CD4-positive, alpha-beta T cell treated with Interleukin-17A for 1 hour (primary cell): ENCODE data around the gene GRIK4.
"Not testable (repeated sequence)": the region's sequence is repeated elsewhere in the genome, so short reads cannot be mapped to it uniquely, and the experiment has no call there.

Experiments
- DNase-seq: peaks from one replicate; pipeline ENCODE4 v3.0.0-alpha.2; 2020

GRIK4 gene

DNA sequence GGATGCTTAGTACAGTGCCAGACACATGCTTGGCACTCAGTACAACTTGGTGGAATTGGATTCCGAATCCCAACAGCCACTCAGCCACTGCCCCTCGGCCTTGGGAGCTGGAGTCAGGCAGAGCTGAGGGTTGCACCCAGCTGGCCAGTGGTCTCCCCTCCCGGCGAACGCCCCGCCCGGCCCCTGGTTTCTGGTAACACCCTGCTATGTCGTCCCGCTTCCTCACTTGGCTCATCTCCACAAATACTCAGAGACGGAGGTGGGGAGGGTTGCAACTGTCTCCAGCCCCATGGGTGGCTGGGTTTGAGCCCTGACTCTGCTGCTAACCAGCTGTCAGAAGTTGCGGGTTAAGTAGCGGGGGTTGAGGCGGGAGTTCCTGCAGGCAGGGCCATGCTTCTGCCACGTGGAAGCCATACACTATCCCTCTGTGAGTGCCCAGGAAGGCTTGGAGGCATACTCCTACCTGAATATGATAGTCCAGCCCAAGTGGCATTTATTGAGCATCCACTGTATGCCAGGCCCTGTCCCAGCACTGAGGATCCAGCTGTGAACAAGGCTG, 67.1 kb downstream of the GRIK4 start:
- DNase-seq: no peak

DNA sequence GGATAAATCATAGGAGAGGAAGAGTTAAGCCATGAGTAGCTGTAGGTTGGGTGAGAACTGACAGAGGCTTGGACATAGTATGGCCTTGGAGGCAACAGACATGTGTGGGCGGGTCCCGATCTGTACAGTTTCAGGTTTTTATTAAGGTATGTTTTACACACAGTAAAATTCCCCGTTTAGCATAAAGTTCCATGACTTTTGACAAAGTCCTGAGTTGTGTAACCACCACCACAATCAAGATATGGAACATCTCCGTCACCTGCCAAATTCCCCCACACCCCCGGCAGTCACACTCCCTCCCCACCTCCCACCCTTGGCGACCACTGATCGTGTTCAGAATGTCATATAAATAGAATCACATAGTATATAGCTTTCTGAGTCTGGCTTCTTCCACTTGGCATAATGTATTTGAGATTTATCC, 68.1 kb downstream of the GRIK4 start:
- DNase-seq: no peak

DNA sequence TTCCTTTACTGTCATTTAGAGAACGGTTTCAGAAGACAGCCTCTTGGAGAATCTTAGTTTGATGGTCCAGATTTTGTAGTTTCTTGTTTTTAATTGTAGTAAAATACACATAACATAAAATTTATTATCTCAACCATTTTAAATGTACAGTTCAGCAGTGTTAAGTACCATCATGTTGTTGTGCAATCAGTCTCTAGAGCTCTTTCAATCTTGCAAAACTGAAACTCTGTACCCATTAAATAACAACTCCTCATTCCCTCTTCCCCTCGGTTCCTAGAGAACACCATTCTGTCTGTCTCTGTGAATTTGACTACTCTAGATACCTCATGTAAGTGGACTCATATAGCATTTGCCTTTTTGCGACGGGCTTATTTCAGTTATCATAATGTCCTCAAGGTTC, 69.8 kb downstream of the GRIK4 start:
- no peak for DNase-seq

DNA sequence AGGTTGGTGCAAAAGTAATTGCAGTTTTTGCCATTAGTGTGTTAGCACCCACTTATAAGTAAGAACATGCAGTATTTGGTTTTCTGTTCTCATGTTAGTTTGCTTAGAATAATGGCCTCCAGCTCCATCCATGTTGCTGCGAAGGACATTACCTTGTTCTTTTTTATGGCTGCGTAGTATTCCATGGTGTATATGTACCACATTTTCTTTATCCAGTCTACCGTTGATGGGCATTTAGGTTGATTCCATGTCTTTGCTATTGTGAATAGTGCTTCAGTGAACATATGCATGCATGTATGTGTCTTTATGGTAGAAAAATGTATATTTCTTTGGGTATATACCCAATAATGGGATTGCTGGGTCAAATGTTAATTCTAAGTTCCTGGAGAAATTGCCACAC, 71.0 kb downstream of the GRIK4 start:
- not testable (repeated sequence) for DNase-seq

DNA sequence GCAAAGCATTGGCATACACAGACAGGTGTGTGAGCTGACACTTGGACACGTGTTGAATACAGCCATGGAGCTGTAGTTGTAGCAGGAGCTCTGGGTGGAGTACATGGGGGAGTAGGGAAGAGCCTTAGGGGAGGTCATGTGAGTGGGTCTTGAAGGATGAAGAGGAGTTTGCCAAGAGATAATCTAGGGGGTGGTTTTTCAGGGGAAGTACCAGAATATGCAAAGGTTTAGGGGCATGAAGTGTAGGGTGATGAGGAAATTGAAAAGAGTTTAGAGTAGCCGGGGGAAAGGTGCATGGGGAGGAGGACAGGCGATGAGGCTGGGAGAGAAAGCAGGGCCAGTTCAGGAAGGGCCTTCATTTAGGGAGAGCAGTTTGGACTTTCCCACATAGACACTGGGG, 74.5 kb downstream of the GRIK4 start:
- no peak for DNase-seq

DNA sequence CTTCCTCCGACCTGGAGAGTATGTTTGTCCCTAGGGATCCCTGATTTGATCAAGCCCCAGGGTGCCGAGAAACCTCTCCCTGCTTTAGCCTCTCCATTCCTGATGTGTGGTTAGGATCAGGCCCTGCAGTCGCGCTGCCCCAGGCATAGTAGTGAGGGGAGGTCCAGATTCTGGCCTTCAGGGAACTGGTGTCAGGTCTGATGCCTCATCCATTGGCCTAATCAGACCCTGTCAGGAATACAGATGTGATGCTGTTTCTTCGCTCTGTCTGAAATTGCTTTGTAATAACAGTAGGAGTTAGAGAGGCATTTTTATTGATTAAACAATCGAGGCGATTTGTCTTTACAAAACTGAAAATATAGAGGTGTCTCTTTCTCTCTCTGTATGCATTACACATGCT, 75.2 kb downstream of the GRIK4 start:
- DNase-seq: no peak

DNA sequence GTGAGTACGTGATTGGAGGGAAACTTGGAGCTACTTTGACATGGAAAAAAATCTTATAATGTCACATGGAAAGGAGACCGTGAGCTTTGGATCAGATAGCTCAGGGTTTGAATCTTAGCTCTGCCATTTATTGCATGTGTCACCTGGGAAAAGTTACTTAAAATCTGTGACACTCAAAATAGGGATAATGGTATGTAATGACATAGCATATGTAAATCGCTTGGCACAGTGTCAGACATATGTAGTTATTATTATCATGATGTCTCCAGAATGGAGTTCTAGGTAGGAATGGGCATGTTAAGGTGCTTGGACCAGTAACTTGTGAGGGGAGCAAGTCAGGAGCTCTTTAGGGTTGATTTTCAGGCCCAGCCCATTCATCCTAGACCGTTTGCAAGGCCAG, 75.8 kb downstream of the GRIK4 start:
- no peak for DNase-seq

DNA sequence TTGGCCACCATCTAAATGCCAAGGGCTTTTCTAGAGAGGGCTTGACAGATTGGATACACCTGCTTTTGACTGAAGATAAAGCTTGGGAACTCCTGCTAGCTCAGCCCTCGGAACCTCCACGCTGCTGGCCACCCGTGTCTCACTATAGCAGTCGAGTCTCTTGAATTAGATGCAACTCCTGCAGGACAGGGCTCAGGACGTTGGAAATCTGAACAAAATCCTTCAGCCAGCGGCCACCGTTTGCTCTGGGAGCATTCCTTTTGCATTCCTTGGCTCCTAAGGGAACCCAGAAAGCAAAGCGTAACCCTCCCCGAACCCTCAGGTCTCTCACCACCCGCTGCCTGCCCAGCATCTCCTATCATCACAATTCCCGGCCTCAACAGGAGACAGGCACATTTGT, 77.8 kb downstream of the GRIK4 start:
- no peak for DNase-seq

DNA sequence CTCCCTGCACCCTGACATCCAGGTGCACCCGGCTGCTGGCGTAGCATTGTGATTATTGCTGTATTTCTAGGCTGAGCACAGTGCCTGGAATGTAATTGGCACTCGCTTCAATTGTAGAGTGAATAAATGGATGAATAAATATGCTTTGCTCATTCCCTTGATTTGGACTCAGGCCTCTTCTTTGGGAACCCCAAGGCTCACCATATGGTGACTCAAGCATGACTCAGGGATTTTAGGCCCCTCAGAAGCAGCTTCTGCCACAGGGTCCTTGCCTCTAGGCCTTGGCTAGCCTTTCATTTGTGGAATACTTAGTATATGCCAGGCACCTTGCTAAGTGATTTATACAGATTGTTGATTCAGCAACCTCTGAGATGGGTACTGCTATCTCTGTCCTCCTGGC, 78.9 kb downstream of the GRIK4 start:
- DNase-seq: no peak

DNA sequence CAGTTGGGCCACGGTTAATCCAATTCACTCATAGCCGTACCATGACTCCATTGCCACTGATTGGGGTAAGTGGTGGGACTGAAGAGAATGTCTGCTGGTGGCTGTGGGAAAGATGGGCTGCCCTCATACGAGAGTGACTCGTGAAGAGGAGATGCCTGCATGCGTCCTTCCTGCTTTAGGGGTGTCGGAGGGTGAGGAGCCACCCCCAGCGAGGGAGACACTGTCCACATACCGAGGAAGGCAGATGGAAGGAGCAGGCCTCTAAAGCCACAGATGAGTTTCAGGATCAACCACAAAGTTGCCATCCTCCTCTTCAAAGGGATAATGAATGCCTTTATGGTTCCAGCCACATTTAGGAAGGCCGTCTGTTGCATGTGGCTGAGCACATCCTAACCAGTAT, 83.2 kb downstream of the GRIK4 start:
- no peak for DNase-seq

DNA sequence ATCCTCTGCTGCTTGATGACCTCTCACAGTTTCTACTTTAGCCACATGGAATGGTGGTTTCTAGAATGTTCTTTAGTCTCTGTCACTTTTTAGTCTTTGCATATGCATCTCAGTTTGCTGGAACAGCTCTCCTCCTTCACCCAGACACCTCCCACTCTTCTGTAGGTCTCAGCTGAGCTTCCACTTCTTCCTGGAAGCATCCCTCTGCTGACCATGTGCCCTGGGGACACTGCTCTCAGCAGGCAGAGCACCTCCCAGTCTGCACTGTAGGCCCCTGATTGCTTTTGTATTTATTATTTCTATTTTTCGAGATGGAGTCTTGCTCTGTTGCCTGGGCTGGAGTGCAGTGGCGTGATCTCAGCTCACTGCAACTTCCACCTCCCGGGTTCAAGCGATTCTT, 84.0 kb downstream of the GRIK4 start:
- DNase-seq: no peak

DNA sequence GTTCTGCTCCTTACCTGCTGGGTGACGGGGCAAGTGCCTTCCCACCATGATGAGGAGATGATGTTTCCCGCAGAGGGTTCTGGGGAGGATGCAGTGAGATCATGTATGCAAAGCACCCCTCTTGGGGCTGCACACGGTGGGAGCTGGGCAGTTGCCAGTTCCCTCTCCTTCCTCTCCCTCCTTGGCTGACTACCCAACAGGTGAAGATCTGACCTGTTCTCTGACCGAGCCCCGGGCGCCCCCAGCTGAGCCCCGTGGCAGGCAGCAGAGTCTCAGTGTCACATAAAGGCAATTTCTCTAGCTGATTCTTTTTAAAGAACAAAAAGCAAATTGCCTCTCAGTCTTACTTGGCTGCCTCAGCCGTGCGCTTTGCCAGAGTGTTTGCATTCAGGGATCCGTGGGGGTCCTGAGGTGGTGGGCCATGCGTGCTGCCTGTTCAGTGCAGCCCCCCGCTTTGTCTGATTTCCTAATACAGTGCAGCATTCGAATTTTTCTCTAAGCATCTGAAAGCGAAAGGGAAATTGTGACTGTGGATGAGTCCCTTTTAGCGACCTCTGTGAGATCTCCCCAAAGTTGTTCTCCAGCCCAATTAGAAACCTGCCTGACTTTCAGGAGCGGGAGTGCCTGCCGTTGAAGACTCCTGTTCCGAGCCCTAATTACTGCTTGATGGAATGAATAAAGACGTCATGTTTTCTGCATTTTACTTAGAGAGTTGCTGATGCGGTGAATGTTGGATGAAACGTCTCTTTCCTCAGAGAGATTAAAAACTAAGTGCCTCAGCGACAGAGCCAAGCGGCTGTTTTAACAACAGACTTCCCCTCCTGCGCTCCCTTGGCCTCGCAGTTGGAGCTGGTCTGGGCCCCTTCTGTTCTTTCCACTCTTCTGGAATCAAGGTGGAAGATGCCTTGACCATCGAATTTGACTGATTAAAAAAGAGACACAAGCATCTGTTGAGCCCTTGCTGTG, 86.0 kb downstream of the GRIK4 start:
- no peak for DNase-seq

DNA sequence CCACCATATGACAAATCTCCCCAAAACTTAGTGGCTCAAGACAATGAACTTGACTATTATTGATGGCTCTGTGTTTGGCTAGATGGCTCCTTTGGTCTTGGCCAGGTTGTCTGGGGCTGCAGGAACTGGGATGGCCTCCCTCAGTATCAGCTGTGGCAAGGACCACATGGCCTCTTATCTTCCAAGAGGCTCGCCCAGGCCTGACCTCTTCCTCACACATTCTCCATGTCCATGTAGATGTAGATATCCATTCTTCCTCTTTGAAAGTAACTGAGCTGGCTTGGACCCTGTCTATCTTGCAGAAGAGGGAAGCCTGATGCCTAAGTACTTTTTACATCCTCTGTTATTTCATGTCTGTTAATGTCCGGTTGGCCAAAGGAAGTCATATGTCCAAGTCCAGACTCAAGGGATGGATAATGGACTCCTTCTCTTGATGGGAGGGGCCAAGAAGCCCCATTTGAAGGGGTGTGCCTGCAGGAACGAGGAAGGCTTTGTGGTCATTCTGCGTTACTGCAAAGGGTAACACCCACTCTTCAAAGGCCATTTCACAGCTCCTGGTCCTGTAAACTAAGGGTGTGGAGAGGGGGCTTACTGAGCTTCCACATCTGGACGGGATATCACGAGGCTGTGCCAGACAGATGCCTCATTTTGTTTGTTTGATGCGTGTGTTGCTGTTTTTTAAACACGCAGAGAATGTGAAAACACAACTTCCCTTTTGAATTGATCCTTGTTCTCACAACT, 87.1 kb downstream of the GRIK4 start:
- no peak for DNase-seq

DNA sequence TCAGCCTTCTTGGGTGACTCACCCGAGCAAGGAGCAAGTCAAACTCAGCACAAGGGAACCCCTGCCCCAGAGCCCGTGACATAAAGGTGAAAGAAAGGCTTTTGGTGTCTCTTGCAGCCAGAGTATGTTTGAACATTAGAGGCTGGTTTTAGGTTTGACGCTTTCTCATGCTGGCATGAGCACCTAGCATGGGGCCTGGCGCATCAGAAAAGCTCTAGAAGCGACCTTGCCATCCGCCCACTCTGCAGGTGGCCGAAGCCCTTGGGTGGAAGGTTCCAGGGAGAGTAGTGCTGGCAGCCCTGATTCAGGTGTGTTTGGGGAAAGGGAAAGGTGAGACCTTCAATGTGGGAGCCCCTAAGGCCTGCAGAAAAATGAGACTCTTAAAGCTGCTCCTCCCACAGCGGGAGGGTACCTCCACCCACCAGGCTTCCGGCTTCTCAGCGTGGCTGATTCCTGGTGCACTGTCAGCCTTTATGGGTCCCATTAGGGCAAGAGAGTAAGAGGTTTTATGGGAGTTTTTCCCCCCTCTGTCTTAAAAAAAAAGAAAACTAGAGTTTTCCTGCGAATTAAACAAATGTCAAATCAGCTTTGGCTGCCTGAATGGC, 88.4 kb downstream of the GRIK4 start:
- no peak for DNase-seq

DNA sequence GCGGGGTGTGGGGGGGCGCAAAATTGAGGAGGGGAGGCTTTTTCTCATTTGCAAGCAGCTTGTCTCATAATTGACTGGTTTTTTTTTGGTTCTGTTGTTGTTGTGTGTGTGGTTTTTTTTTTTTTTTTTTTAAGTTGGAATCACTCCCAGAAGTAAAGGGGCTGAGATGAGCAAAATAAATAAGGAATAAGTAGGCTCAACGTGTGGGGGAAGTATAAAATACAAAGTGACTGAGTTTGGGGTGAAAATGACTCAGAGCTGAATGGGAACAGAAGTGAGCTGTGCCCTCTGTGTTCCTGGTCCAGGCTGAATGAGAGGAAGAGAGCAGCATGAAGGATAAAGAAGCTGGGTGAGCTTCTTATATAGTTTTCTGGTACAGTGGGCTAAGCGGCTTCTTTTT, 90.0 kb downstream of the GRIK4 start:
- no peak for DNase-seq

DNA sequence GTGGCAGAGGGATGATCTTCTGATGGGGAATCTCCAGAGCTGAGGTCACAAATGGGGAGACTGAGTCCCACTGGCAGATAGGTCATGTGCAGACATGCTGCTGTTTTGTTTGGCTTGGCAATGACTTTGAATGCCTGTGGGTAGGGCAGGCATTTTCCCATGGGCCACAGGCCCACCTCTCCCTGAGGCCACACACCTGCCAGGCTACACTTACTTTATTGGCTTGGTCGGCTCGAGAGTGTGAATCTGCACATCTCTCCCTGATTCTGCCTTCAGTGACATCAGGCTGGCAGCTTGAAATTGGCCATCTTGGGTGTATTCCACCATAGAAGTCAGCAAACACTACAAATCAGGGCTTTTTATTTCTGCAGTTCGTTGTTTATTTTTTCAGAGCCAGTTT, 91.5 kb downstream of the GRIK4 start:
- no peak for DNase-seq

DNA sequence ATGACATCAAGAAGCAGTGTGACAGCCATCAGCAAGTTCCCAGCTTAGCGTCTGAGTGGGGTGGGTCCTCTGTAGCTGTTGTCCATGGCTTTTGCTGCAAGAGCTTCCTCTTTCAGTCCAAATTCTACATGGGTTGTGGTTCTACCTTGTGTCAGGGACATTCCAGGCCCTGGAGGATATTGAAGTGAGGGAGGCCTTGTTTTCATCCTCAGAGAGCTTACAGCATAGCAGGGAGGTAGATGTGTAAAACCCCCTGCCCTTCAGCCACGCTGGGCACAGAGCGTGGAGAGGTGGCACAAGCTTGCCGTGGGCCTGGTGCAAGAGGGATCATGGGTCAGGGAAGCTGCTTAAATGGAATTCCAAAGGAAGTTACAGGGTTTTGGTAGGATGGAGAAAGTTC, 93.9 kb downstream of the GRIK4 start:
- DNase-seq: no peak

DNA sequence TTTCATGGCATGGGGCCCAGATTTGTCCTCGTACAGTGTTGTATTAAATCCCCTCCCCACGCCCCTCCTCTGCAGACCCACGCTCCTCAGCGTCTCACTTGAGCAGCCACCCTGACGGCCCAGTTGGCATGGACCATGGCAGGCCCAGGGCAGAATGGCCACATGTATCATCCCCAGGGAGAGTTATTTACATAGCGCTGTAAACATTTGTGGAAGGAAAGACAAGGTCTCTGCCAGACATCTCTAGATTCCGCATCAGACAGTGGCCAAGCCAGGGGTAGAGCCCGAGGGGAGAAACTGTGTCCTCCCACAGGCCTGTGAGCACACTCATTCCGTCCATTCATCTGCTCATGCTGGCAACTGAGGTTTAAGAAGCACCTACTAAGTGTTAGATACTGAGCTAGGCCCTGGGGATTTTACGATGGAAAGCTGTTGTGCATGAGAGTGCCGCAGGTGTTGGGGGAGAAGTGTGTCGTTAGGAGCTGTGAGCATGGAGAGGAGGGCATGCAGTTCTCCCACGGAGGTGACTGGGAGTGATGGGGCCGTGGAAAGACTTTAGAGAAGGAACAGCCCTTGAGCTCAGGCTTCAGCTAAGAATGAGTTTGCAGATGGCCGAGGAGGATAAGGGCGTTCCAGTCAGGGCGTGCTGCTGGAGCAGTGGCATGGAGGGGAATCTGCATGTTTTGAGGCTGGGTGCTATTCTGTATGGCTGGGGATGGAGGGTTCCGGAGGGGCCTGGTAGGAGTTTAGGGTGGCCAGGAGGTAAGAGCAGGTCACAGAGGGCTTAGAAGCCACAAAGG, 94.9 kb downstream of the GRIK4 start:
- no peak for DNase-seq

DNA sequence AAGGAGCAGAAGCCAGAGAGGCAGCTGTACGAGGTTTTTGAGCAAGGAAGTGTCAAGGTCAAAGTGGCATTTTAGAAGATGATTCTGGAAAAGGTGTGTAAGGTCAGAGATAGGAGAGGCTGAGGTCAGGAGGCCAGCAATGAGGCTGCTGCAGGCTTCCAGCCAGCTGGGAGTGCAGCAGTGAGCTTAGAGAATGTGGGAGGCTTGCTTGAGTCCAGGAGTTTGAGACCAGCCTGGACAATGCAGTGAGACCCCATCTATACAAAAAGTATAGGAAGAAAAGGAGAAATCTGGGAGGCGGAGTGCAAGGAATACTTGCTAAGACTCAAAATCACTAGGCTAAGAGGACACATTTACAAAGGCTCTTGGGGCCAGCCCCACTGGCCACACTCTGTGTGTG, 96.5 kb downstream of the GRIK4 start:
- DNase-seq: no peak

DNA sequence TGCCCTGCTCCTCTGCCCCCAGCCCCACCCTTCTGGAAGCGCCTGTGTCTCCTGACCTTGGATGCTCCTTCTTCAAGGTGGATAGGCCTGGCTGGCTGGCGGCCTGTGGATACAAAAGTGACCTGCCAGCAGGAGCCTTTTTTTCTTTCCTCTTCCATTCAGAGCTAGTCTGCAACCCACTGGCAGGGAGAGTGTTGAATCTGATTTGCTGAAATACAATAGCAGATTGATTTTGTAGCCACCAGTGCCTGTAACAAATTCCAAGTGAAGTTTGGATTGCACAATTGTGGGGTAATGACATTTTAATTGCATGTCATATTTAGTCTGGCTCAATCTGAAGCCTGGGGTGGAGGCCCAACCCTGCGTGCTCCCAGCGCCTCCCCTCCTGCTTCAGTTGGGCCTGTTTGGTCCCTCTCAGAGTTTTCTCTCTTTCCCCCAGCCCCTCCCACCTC, 97.2 kb downstream of the GRIK4 start:
- no peak for DNase-seq

DNA sequence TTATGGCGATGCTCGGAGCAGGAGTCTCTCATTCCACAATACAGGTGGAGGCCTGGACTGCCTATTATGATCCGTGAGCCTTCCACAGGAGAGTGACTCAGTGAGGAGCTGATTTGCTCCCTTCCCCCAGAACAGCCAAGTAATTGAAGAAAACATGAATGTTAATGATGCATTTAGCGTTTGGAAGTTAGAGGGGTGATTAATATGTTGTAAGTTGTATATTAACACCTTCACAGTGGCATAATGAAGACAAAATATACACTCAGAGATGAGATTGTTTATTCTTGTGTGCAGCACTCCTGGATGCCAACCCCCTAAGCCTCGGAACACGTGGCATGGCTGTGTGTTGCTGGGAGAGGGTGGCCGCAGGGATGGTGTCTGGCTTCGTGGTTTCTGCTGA, 98.6 kb downstream of the GRIK4 start:
- no peak for DNase-seq

DNA sequence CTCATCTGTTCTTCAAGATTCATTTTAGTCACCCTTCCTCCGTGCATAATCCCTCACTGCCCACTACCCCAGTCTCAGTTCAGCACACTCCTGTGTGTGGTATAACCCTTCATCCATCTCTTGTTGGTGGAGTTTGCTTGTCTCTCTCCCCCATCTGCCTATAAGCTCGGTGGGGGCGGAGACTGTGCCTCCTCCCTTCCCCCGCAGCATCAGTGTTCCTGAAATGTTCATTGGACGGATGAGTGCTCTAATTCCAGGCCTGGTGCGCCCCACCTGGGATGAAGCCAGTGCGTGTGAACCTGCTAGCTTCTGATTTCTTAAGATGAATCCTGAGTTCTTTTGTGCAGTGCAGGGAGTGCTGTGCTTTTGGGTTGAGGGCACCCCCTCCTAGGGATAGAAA, 100.0 kb downstream of the GRIK4 start:
- no peak for DNase-seq
